GM18951 (cell line): ENCODE data around the gene SLC7A11.
"Not testable (repeated sequence)": the region's sequence is repeated elsewhere in the genome, so short reads cannot be mapped to it uniquely, and the experiment has no call there.

ENCODE experiments used
- POLR2A ChIP-seq: IDR thresholded peaks from 4 replicates; pipeline ENCODE4 v1.6.1; 2011; ENCODE audit warnings: mild to moderate bottlenecking; ENCODE audit not compliant: insufficient read length, insufficient read depth; ENCODE audit errors: extremely low read depth
- in situ Hi-C: fragments of 300-500 bp; cut with MboI; formaldehyde crosslinking; loops from one replicate; pipeline ENCODE4 v1.12.0; 2022; ENCODE audit warnings: low sequenced_read_pairs, mixed read lengths, inconsistent platforms; ENCODE audit not compliant: unreplicated experiment

The SLC7A11 gene

DNA sequence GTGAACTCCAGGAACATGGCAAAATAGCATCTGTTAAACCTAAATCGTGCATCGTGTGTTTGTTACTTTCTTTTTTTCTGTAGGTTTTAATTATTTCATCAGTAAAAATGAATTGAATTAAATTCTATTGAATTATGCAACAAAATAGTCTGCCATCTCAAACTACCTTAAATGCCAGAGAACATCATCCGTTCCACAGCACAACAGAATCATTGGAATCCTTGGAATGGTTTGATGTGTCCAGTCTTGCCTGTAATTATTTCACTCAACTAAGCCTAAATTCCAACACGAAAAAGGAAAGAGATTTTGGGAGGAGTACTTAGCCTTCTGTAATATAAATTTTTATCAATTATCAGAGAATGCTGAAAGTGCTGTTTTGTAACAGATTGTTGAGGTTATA, 17.1 kb upstream of the SLC7A11 start:
- in situ Hi-C loops: no loop called here
- no peak for TF ChIP-seq POLR2A

DNA sequence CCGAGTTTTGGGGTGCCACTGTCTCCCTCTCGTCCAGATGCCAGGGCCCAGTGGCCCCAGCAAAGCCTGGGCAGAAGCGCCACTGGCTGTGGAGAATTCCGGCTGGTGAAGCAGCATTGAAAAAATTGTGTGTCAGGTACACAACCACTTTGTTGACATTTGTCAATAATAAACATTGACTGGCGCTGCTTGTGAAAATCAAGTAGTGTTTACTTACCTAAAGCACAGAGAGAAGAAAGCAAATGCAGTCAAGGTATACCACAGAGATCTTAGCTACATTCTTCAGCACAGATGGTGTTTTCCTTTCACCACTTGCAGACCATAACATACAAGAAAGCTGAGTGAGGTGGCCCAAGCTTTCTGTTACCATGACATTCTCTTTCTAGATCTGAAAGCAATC, 14.5 kb upstream of the SLC7A11 start:
- TF ChIP-seq POLR2A: no peak
- in situ Hi-C loops: no loop called here

DNA sequence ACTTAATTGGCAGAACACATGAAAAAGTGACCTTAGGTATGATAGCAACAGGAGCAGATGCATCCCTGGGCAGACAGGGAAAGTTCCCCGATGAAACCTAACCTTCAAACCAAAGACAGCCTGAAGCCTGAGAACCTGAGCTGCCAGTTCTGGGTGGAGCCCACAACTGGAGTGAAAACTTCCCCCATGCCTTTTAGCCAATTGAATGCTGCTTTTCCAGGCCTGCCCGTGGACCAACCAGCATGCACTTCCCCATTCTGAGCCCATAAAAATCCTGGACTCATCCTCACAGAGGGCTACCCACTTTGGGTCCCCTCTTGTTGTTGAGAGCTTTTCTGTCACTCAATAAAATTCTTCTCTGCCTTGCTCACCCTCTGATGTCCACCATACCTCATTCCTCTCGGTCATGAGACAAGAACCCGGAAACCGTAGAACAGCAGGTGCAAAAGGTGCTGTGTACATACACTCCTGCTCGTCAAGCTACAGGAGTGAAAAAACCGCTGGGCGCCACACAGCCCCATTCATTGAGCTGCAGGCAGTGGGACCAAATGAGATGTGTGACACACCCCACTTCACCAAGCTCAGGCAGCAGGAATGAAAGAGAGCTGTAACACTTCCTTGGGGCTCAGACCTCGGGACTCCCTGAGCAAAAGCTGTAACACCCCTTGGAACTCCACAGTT, 13.9 kb upstream of the SLC7A11 start:
- in situ Hi-C loops: no loop called here
- TF ChIP-seq POLR2A: no peak

DNA sequence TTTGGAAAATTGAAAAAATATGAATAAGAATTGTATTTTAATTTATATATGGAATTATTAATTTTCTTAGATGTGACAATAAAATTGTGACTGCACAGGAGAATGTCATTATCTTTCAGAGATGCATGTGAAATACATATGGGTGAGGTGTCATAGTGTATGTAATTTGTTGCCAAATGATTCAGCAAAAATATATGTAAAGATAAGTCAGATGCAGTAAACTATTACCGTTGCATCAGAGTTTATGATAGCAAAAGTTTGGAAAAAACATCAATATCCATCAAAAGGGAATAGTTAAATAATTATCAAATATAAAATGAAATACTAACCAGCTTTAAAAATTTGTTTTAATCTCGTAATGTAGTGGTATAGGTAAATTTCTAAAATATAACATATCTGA, 10.4 kb upstream of the SLC7A11 start:
- TF ChIP-seq POLR2A: no peak
- in situ Hi-C loops: no loop called here

DNA sequence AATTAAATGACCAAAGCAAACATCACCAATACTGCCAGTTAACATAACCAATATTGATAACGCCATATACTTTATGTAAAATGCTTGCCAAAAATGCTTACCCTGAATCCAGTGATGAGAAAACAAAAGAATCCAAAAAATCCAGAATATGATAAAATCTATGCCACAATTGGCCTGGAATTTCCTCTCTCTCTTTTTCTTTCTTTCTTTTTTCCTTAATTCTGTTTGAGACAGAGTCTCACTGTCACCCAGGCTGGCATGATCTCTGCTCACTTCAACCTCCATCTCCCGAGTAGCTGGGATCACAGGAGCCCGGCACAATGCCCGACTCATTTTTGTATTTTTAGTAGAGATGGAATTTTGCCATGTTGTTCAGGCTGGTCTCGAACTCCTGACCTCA, 9.8 kb upstream of the SLC7A11 start:
- no peak for TF ChIP-seq POLR2A
- in situ Hi-C loops: no loop called here

- no peak for TF ChIP-seq POLR2A
Measured at GRCh38 chr4:138249132-138249531, 7.0 kb upstream of the SLC7A11 start.

GRCh38 chr4:138248058-138248457, 5.9 kb upstream of the SLC7A11 start:
- no peak for TF ChIP-seq POLR2A
- in situ Hi-C loops: no loop called here

More at GRCh38 chr4:138249132-138249531, 7.0 kb upstream of the SLC7A11 start:
- in situ Hi-C loops: no loop called here

DNA sequence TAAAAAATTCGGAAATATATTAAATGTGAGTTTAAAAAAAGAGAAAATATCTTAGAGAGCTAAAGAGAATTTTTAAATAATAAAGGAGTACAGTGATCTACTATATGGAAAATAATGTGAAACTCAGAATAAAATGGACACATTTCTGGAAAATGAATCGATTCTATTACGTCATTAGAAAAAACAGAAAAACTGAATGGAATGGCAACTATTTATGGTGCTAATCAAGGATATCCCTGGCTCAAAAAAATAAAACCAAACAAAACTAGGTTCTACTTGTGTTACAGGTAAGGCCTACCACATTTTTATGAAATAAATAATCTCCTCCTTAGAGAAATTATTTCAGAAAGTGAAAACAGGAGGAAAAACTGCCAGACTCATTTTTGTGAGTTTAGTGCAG, 5.5 kb upstream of the SLC7A11 start:
- in situ Hi-C loops: no loop called here
- no peak for TF ChIP-seq POLR2A

DNA sequence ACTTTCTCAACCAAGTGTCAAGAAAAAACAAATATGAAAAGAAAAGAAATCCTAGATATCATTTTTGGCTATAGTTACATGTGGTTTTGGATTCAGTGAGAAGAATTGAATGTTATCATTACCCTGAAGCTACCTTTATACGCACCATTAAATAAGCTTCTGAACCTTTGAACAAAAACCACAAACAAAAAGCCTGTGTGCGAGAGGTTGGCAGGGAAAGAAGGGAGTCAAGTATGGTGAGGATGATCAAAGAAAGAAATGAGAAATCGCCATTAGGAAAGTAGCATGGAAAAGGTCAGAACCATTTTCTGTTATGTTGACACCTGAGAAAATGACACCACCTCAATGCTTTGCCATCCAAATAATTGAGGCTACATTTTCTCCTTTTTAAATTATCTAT, 1.2 kb upstream of the SLC7A11 start:
- TF ChIP-seq POLR2A: no peak
- in situ Hi-C loops: no loop called here

GRCh38 chr4:138242834-138243156, 646 bp upstream of the SLC7A11 start:
- TF ChIP-seq POLR2A: no peak
- in situ Hi-C loops: no loop called here

DNA sequence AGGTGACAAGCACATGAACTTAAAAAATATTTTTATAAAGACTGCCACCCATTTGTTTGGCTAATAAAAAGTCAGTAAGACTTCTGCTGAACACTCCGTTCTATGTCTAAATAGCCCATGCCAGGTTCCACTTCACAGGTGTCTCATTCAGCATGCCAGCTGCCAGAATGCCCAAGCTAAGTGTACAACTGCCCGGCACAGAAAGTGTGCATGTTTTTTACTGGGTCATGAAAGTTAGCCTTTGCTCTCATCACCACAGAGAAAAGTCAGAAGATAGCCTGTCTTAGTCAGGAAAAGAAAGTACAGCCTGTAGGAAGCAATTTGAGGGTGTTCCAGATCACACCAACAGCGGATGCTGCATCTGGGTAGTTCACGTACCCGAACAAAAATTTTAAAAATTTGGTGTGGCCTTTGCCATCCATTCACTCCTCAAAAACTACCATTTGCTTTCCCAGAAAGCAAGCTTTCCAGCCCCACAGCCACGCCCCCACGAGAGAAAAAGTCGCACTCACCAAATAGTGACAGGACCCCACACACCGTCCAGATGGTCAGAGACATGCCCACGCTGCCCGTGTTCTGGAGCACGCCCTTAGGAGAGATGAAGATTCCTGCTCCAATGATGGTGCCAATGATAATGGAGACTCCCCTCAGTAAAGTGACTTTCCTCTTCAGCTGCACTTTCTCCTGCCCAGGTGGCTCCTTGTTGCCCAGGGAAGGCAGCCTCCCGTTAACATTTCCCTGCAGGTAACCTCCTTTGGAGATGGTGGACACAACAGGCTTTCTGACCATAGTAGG, 671 bp downstream of the SLC7A11 start:
- in situ Hi-C loops: no loop called here
- no peak for TF ChIP-seq POLR2A

GRCh38 chr4:138239491-138239890, 2.7 kb downstream of the SLC7A11 start:
- in situ Hi-C loops: no loop called here
- no peak for TF ChIP-seq POLR2A

- no peak for TF ChIP-seq POLR2A
- in situ Hi-C loops: no loop called here
Measured at GRCh38 chr4:138238521-138239292, 3.4 kb downstream of the SLC7A11 start.

- in situ Hi-C loops: not testable (repeated sequence)
Measured at GRCh38 chr4:138237132-138237531, 5.0 kb downstream of the SLC7A11 start.

- in situ Hi-C loops: no loop called here
- no peak for TF ChIP-seq POLR2A
Measured at GRCh38 chr4:138236037-138236436, 6.1 kb downstream of the SLC7A11 start.
